Femur (tissue), 1 donor: ENCODE data around the gene CYP3A5.
"Not testable (repeated sequence)": the region's sequence is repeated elsewhere in the genome, so short reads cannot be mapped to it uniquely, and the experiment has no call there.

Experiments used
- DNase-seq: peaks from one replicate; pipeline ENCODE4 v3.0.0-alpha.2; 2017

The CYP3A5 gene

DNA sequence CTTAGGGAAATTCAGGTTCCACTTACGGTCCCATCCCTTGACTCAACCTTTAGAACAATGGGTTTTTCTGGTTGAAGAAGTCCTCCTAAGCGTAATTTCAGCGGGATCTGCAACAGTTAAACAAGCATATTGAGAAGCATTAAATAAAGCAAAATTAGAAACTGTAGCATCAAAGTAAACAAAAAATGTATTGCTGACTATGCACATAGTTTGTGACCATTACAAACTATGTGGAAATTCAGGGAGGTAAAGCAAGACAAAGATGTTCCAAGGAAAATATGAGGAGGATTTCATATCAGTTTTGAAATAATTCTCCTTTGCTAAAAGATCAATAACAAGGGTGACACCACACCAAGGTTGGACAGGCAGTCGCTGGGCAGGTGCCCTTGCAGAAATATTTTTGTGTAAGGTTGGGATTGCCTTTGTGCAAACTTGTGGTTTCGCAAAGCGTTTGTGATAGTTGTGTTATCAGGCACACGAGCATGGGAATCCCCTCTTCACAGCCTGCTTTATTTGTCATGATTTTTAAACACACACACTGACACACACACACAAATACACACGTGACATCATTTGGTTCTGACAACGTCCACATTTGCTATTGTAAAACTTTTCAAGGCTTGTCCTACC, 5.4 kb upstream of the CYP3A5 start:
- no peak for DNase-seq

DNA sequence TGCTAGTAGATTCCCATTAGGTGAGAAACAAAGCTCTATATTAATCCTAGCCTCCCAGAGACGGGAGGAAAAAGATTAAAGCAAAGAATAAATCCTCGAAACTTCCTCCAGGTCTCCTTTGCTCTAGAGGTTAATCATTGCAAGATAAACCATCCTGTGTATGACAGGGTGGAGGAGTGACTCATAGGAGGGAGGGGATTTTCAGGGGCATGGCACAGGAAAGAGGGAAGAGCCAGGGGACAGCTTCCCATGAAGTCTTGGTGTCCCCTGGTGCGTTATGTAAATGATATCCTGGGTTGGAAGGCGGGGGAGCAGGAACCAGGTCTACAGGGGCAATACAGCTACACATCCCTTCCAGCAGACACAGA, 780 bp downstream of the CYP3A5 start:
- DNase-seq = no peak

DNA sequence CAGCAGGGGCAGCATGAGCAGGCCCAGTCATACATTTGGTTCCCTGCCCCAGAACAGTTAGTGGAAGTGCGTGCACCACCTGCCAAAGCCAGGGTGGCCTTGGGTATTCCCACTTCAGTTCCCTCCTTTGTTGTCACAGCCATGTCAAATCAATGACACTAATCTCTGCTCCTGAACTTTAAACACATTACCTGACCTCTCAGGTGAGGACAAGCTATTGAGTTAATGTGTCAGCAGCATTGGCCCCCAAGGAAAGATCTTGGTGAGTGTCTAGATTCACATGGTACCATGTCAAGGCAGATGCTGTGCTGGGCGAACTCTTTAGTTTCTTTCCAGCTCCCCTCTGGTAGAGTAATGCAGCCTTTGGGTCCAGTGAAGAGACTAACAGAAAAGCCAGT, 2.1 kb downstream of the CYP3A5 start:
- no peak for DNase-seq

DNA sequence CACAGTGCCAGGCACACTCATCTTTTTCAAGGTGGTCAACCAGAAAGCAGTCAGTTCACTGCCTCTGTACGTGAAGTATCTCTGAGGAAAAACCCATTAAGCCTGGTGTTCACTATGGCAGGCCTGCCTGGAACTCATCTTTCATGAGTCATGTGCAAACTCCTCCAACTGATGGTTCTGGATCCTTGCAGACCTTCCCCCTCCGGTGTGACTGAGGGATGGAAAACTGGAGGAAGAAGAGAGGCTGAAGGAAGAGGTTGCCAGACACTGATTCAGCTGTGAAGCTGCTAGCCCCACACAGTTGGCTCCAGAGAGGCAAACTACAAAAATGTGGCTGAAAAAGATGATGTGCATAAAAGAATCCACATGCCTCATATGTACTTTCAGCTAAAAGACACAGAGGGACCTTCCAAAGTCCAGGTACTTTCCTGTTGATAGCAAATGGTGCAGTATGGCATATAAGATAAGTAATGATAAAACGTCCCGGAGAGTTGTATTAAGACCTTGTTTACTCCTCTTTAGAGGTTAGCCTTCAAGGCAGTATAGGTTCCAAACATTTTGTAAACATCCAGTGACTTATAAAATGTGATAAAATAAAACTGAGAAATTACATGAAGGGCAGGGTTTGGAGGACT, 2.7 kb downstream of the CYP3A5 start:
- DNase-seq = no peak

DNA sequence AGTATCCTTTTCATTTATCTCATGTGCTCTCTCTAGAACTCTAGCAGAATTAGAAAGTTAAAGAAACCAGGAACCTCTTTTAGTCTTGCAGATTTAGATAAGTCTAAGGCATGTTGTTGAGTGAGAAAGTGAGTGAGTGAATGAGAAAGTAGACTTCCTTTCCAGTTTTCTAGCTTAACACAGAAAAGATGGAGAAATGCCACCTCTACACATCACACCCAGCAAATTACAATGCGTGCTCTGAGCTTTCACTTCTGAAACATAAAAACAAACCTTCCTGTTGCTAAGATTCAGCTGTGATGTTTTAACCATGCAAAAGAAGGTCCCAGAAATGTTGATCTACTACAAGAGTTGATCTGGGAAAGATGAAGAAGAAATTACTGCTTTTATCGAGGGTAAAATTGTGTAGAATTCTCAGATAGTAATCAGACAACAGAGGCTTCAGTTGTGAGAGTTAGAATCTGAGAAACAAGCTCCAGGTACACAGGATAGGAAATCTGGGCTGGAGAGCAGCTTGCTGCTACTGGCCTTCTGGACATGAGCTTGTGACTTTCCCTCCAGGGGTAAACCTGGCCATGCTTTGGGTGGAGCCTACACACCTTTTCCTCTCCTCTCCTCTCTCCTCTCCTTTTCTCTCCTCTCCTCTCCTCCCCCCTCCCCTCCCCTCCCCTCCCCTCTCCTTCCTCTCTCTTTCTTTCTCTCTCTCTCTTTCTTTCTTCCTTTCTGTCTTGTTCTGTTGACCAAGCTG, 4.6 kb downstream of the CYP3A5 start:
- no peak for DNase-seq

DNA sequence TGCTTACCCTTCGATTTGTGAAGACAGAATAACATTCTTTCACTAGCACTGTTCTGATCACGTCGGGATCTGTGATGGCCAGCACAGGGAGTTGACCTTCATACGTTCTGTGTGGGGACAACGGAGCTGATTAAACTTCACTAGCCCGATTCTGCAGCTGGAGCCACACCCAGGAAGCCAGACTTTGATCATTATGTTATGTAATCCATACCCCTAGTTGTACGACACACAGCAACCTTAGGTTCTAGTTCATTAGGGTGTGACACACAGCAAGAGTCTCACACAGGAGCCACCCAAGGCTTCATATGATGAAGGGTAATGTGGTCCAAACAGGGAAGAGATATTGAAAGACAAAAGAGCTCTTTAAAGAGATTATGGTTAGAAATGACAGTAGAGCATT, 7.2 kb downstream of the CYP3A5 start:
- DNase-seq = no peak

DNA sequence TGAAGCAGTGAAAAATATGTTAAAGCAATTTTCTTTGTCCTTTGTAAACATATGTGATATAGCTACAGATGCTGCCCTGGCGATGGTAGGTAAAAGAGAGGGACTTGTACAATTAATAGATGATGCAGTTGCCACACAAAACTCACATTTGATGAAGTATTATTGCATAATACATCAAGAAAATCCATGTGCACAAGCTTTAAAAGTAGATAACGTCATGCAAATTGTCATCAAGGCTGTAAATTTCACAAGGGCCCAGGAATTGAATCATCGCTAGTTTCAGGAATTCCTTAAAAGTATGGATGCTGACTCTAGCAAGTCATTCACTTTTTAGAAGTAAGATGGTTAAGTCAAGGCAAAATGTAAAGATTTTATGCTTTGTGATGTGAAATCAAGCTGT, 10.0 kb downstream of the CYP3A5 start:
- no peak for DNase-seq

DNA sequence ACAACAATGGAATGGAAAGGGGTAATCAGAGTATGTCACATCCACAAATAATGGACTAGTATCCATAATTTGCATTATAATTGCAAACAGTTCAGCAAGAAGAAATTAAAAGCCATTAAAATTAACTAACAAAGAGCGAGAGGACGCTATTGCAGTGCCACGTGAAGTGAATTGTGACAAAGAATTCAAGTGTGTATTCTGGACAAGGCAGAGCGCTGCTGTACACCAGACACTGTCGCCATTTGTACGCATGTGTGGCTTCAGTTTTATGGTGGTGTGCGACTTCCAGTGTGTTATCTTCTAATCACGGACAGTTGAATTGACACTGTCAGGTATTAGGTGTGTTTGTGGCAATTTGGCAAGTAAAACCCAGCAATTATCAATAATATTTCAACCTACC, 11.3 kb downstream of the CYP3A5 start:
- DNase-seq = no peak

DNA sequence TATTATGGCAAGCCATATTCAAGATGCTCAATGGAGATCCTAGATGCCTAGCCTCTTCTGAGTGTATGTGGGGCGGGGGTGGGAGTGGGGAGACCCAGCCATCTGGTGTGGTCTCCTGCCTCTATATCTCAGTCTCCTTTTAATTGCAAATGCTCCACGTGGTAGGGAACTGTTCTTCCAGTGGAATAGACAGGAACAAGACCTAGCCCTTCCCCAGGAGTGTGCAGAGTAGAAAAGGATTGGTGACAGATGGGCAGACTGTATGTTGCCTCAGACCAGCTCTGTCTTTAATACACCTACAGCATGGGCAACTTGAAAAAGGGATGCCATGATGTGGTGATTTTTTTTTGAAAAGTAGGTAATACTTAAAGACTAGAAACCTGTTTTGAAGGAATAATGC, 12.6 kb downstream of the CYP3A5 start:
- no peak for DNase-seq

DNA sequence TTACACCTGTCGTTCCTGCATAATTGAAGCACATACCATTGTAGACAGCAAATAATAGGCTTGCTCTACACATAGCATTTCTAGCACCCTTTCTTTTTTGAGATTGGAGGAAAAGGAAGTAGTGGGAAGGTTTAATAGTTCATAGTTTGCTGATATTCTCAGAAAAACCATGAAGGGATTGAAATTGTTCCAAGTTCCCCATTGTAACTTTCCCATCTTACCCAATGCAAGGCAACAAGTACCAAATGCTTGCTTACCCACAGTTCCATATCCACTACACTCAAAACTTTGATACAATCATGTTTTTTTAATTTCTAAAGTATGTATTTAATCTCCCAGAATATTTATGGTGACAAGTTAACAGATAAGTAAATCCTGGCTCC, 13.8 kb downstream of the CYP3A5 start:
- no peak for DNase-seq

DNA sequence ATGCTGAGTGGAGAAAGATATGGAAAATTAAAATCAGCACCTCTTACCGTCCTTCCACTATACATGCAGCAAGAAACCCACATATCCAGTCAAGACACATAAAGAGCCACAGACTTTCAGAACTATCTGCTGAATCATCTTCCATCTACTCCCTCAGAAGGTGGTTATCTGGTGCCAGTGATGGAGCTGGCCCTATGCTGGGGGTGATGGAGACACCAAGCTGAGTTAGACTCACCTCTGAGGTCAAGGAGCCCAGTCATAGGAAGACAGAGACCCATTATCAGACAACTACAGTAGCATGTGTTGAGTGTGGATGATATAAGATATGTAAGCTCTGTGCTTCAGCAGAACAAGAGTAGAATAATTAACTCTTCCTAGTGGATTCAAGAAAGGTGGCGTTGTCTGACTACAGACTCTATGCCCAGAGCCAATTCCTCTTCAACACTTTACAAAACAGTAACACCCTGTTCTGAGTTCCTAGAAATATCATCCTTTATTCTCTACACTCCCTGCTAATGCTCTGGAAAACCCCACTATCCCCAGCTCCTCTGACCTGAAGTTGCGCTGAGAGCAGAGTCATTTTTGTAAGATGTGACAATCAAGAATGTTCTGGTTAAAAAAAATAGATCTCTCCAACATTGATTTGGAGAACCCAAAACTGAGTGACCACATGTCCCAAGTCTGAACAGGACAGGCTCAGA, 14.3 kb downstream of the CYP3A5 start:
- no peak for DNase-seq

DNA sequence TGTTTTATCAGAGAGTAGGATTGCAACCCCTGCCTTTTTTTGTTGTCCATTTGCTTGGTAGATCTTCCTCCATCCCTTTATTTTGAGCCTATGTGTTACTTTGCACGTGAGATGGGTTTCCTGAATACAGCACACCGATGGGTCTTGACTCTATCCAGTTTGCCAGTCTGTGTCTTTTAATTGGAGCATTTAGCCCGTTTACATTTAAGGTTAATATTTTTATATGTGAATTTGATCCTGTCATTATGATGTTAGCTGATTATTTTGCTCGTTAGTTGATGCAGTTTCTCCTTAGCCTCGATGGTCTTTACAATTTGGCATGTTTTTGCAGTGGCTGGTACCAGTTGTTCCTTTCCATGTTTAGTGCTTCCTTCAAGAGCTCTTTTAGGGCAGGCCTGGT, 21.9 kb downstream of the CYP3A5 start:
- not testable (repeated sequence) for DNase-seq

DNA sequence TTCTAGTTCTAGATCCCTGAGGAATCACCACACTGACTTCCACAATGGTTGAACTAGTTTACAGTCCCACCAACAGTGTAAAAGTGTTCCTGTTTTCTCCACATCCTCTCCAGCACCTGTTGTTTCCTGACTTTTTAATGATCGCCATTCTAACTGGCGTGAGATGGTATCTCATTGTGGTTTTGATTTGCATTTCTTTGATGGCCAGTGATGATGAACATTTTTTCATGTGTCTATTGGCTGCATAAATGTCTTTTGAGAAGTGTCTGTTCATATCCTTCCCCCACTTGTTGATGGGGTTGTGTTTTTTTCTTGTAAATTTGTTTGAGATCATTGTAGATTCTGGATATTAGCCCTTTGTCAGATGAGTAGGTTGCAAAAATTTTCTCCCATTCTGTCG, 25.2 kb downstream of the CYP3A5 start:
- DNase-seq = not testable (repeated sequence)

DNA sequence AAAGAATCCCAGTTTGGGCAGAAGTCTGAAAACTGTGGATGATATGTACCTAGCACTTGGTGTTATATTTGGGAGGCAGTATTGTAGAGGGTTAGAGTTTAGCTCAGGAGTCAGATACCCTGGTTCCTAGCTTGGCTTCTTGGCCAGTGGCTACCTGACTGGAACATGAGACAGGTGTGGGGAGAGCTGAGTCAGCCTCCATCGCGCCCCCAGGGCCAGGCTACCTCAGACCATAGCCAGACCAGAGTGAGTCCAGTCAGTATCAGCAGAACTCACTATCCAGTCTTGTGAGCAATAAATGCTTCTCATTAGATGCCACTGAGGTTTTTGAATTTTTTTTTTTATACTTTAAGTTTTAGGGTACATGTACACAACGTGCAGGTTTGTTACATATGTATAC, 26.0 kb downstream of the CYP3A5 start:
- DNase-seq = no peak

DNA sequence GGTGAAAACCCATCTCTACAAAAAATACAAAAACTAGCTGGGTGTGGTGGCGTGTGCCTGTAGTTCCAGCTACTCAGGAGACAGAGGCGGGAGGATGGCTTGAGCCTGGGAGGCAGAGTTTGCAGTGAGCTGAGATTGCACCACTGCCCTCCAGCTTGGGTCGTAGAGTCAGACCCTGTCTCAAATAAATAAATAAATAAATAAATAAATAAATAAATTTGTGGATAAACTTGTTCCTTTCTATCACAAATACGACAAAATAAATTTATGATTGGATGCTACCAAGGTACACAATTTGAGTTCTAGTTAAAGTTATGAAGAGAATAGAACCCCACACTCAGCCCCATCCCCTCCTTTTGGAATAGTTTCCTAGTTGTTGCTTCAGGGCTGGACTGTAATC, 26.5 kb downstream of the CYP3A5 start:
- DNase-seq = not testable (repeated sequence)

DNA sequence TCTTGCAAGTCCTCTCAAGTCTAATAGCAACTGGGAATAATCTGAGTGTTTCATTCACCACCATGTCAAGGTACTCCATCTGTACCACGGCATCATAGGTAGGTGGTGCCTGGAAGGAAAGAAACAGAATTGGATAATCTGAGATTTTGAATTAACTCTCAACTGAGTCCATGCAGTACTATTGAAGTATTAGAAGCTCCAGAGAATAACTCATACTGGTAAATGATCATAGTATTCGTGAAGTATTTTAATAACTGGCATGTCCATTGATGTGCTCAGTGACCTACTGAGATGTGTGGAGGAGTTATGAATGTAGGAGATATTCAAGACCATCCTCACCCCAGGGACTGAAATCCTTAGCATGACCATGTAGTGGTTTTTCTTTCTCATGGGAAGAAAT, 27.1 kb downstream of the CYP3A5 start:
- no peak for DNase-seq

DNA sequence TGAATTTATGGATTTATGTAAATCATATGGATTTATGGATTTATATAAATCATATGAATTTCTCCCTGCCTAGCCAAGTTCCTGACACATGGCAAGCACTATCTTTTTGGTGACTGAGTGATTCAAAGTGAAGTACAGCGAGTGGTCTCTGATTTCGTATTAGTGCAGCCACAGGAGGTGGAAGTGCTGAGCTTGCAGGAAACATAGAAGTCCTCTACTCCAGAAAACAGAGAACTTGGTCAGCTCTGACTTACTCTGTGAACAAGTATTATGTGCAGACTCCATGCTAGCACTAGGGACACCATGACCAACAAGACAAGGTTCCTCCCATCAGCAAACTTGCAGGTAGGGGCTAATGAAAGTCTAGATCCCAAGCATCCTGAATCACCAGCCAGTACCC, 28.5 kb downstream of the CYP3A5 start:
- no peak for DNase-seq

DNA sequence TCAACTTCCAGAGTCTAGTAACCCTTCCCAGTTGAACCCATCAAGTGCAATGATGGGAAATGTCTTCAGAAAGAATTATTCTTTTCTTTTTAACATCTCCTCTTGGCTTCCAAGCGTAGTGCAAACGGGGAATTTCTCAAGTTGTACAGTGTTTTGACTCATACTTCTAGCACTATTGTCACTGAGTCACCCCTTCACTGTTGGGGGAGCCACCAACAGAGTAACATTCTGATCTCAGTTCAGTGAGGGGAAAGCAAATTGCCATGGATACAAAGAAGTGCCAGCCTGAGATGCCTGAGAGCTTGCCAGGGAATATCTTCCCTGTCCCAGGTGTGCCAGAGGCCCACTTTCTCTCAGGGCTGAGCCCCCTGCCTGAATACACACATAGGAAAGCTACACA, 31.0 kb downstream of the CYP3A5 start:
- DNase-seq = no peak

DNA sequence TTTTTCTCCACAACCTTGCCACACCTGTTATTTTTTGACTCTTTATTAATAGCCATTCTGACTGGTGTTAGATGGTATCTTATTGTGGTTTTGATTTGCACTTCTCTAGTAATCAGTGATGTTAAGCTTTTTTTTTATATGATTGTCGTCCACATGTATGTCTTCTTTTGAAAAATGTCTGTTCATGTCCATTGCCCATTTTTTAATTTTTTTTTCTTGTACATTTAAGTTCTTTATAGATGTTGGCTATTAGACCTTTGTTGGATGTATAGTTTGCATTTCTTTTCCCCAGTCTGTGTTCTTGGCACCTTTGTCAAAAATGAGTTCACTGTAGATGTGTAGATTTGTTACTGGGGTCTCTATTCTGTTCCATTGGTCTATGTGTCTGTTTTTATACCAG, 34.2 kb downstream of the CYP3A5 start:
- no peak for DNase-seq

DNA sequence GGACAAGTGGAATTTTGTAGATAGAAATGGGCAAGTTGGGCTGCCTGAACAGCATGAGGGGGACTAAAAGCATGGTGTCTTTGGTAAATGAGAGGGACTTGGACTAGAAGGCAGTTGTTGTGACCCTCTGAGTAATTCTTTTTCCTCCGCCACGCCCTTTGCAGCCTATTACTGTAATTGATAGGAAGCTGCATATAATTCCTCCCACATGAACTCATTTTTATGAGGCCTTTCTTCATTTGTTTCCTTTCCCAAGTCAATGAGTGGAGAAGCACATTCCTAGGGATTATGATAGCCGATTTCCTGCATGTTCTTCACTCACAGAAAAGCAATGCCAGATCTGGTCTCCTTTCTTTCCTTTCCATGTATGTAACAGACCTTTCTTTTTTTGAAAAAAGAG, 35.4 kb downstream of the CYP3A5 start:
- no peak for DNase-seq

DNA sequence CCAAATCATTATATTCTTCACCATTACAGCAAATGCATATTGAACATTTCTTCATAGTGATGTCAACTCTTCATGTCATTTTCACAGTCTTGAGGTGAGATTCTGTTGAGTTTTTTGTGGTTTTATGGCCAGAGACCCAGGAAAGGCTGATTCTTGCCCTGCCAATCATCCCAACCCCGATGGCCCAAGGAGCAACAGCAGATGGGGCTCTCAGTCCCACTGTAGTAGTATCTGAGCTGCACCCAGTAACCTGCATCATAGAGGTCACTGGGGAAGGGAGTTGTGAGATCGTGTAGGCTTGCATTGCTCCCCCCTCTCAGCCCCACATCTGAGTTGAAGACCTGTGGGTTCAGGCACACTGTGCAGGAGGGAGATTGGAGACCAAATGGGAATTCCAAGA, 36.3 kb downstream of the CYP3A5 start:
- no peak for DNase-seq

DNA sequence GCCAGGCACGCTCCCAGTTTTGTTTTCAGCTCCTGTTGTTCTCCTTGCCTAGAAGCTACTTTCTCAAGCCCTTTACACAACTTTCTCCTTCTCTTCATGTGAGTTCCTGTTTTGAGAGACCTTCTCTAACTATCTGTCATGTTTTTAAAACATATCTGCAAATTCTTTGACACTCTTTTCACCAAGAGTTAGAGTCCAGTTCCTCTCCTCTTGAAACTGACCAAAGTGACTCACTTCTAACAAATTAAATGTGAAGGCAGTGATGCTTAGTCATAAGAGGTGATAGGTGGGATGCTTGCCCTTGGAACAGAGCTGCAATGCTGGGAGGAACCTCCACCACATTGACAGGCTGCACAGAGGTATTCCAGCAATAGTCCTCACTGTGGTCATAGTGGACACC, 37.8 kb downstream of the CYP3A5 start:
- no peak for DNase-seq

DNA sequence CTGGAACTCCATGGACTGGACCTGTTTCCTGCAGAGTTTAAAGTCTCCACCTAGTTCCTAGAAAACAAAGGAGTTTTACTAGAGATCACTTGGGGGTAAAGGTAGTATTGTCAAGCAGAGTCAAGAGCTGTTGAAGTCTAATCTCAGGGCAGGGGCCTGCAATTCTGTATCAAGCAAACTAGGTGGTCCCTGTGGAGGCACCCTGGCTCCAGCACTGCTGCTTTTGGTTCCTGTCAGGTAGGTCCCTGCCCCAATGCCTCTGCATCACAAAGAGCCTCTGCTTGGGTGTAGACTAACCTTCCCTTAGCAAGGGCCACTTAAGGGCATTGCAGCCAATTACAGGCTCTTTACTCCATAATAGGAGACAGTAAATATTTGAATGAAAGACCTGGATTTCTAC, 40.5 kb downstream of the CYP3A5 start:
- DNase-seq = no peak

DNA sequence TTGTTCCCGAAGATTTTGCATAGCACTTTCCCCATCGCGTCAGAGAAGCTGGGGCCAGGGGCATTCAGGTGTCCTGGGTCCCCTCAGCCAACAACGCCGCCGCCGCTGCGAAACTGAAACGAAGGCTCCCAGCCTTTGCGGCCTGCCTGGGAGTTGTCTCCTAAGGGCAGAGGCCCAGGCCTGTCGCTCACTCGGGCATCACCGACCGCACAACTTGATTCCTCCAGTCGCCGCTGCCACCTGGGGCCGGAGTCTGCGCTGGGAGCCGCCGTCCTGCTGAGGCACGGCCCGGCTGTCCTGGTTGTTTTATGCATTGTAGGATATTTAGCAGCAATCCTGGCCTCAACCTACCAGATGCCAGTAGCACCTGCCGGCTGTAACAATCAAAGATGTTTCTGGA, 41.1 kb downstream of the CYP3A5 start:
- DNase-seq = no peak
